Lower leg skin (tissue), 3 donors: ENCODE data around the gene DFFB.

ENCODE experiments used
- CTCF ChIP-seq, 3 donors: fragments of 450-650 bp; IDR thresholded peaks; one replicate each; pipeline ENCODE4 v1.5.1; 2016; ENCODE audit warnings: antibody characterized with exemption in 3 of 3, mild to moderate bottlenecking in 3 of 3, moderate library complexity in 2 of 3
- POLR2A ChIP-seq, 2 donors: fragments of 450-650 bp; IDR thresholded peaks; one replicate each; pipeline ENCODE4 v1.6.1; 2016 to 2017; ENCODE audit warnings: antibody characterized with exemption in 2 of 2, mild to moderate bottlenecking in 1 of 2, moderate library complexity in 1 of 2

- TF ChIP-seq CTCF (IDR thresholded peaks at IDR 0.05) (no peak), POLR2A (IDR thresholded peaks at IDR 0.05) (no peak)
These were observed 46.9 kb downstream of the DFFB start for GRCh38 chr1:3904006-3904842.
